Liver (tissue), 9 donors: ENCODE data around the gene MRPL44. TPM values are rescaled to one million over a fixed set of nuclear protein-coding genes. Genes with fewer than 3 reads are reported as not detected.

Source experiments
- DNase-seq: peaks from one replicate; pipeline ENCODE4 v3.0.0-alpha.2; 2017; ENCODE audit warnings: low spot score
- H3K27ac ChIP-seq, 2 donors: one replicate each; pipeline ENCODE4 v1.7.0; 2013; ENCODE audit warnings: inconsistent platforms in 2 of 2, low read length in 2 of 2, control low read depth in 1 of 2, low read depth in 1 of 2, mild to moderate bottlenecking in 1 of 2
- H3K27me3 ChIP-seq, 4 donors: one replicate each; pipeline versions ENCODE4 v1.6.1 to v1.7.0; 2013; ENCODE audit warnings: low read length in 3 of 4, inconsistent platforms in 1 of 4, mild to moderate bottlenecking in 1 of 4, moderate library complexity in 1 of 4; ENCODE audit not compliant: control insufficient read depth in 4 of 4, insufficient read depth in 4 of 4
- H3K36me3 ChIP-seq, 4 donors: one replicate each; pipeline versions ENCODE4 v1.6.1 to v1.7.0; 2013; ENCODE audit warnings: low read length in 3 of 4, mild to moderate bottlenecking in 3 of 4, low read depth in 1 of 4, moderate library complexity in 1 of 4; ENCODE audit not compliant: control insufficient read depth in 4 of 4, insufficient read depth in 3 of 4
- H3K4me1 ChIP-seq, 4 donors: one replicate each; pipeline versions ENCODE4 v1.6.1 to v1.7.0; 2013; ENCODE audit warnings: low read length in 3 of 4, mild to moderate bottlenecking in 3 of 4, moderate library complexity in 1 of 4; ENCODE audit not compliant: control insufficient read depth in 4 of 4, insufficient read depth in 4 of 4
- H3K4me3 ChIP-seq, 3 donors: one replicate each; pipeline versions ENCODE4 v1.6.1 to v1.7.0; 2013; ENCODE audit warnings: low read length in 3 of 3, control low read depth in 1 of 3, low read depth in 1 of 3, mild to moderate bottlenecking in 1 of 3
- H3K9ac ChIP-seq, 2 donors: one replicate each; pipeline ENCODE4 v1.7.0; 2013; ENCODE audit warnings: low read length in 2 of 2, mild to moderate bottlenecking in 2 of 2, moderate library complexity in 2 of 2, control low read depth in 1 of 2, low read depth in 1 of 2
- H3K9me3 ChIP-seq, 4 donors: one replicate each; pipeline versions ENCODE4 v1.6.1 to v1.7.0; 2013; ENCODE audit warnings: low read length in 3 of 4; ENCODE audit not compliant: control insufficient read depth in 4 of 4
- EGR1 ChIP-seq, 2 donors: IDR thresholded peaks; 2 replicates each; pipeline ENCODE4 v1.6.1; 2016 to 2018; ENCODE audit warnings: antibody characterized with exemption in 2 of 2, low read depth in 2 of 2
- FOXA1 ChIP-seq: IDR thresholded peaks from 2 replicates; pipeline ENCODE4 v1.6.1; 2016; ENCODE audit warnings: antibody characterized with exemption
- GABPA ChIP-seq, 2 donors: IDR thresholded peaks in 1 of 2; conservative IDR thresholded peaks in 1 of 2; 2 replicates each; pipeline ENCODE4 v1.6.1; 2016; ENCODE audit warnings: antibody characterized with exemption in 2 of 2, mild to moderate bottlenecking in 1 of 2, moderate library complexity in 1 of 2
- HNF4A ChIP-seq, 2 donors: conservative IDR thresholded peaks; 2 replicates each; pipeline ENCODE4 v1.6.1; 2016; ENCODE audit warnings: antibody characterized with exemption in 2 of 2, mild to moderate bottlenecking in 2 of 2
- JUND ChIP-seq, 2 donors: IDR thresholded peaks; 2 replicates each; pipeline ENCODE4 v1.6.1; 2016; ENCODE audit warnings: antibody characterized with exemption in 2 of 2
- NR2F2 ChIP-seq: IDR thresholded peaks from 2 replicates; pipeline ENCODE4 v1.6.1; 2016; ENCODE audit warnings: antibody characterized with exemption
- RAD21 ChIP-seq, 2 donors: IDR thresholded peaks; 2 replicates each; pipeline ENCODE4 v1.6.1; 2016; ENCODE audit warnings: antibody characterized with exemption in 2 of 2, mild to moderate bottlenecking in 2 of 2
- RXRA ChIP-seq, 2 donors: IDR thresholded peaks; 2 replicates each; pipeline ENCODE4 v1.6.1; 2017 to 2018; ENCODE audit warnings: antibody characterized with exemption in 2 of 2, mild to moderate bottlenecking in 1 of 2
- SP1 ChIP-seq: IDR thresholded peaks from 2 replicates; pipeline ENCODE4 v1.6.1; 2018; ENCODE audit warnings: antibody characterized with exemption, mild to moderate bottlenecking
- WGBS: extraction: QIAGEN DNeasy Blood & Tissue Kit; methylation state at CpG from one replicate; pipeline ENCODE4 v1.1.7; 2013; 5-methylcytosine and 5-hydroxymethylcytosine counted together
- polyA plus RNA-seq, 2 donors: library from polyadenylated mRNA; stranded (reverse) in 1 of 2; unstranded in 1 of 2; fragments of 200-250 nt in 1 of 2; fragments of >200 nt in 1 of 2; fragmentation: Nextera tagmentation in 1 of 2; extraction: Ambion mirVana in 1 of 2; gene quantifications; one replicate each; pipeline versions ENCODE4 v1.2.1 to v1.2.3, GENCODE V29; 2013 to 2015
- total RNA-seq, 2 donors: library from RNA; depleted of rRNA; stranded (reverse); fragments of >200 nt; gene quantifications; one replicate each; pipeline ENCODE4 v1.2.3, GENCODE V29; 2014
- TF ChIP-seq, protein P1 (sequence below): fragments of 150-350 bp; IDR thresholded peaks from 2 replicates; pipeline ENCODE4 v1.5.1; 2017; ENCODE audit warnings: improper control_type of control experiment, low read depth, low read length; ENCODE audit not compliant: missing input control
- TF ChIP-seq, protein P2 (sequence below): IDR thresholded peaks from 2 replicates; pipeline ENCODE4 v1.6.1; 2016; ENCODE audit warnings: antibody characterized with exemption
- TF ChIP-seq, protein P3 (sequence below): IDR thresholded peaks from 2 replicates; pipeline ENCODE4 v1.6.1; 2016; ENCODE audit warnings: antibody characterized with exemption
- TF ChIP-seq, protein P4 (sequence below): IDR thresholded peaks from 2 replicates; pipeline ENCODE4 v1.6.1; 2016; ENCODE audit warnings: antibody characterized with exemption, mild to moderate bottlenecking
- donor health status: healthy.
- donor health status: healthy.
- donor health status: healthy.
- donor health status: healthy.
- donor health status: healthy.

The MRPL44 gene
- total and polyA plus RNA-seq, 4 donors: 19.0 to 27.8 (median 23.8) TPM

DNA sequence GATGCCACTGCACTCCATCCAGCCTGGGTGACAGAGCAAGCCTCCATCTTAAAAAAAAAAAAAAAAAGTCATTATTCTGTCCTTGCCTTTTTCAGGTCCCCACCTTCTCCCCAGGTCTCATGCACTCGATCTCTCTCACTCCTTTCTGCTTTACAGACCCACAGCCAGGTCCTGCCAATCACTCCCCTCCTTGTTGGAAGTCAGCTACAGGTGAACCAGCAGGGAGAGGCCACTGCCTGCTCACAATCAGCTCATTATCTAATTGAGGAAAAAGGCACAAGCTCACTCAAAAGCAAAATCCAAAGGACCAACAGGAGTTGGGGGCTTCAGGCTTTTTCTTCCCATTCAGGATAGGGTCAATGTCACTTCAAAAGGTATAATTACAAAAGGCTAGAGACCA is 14.1 kb upstream of the MRPL44 start (continued):
- no peak for TF ChIP-seq SP1
- TF ChIP-seq EGR1 (IDR thresholded peaks at IDR 0.05; ENCODE audit: low read depth in 2 of 2): no peak

DNA sequence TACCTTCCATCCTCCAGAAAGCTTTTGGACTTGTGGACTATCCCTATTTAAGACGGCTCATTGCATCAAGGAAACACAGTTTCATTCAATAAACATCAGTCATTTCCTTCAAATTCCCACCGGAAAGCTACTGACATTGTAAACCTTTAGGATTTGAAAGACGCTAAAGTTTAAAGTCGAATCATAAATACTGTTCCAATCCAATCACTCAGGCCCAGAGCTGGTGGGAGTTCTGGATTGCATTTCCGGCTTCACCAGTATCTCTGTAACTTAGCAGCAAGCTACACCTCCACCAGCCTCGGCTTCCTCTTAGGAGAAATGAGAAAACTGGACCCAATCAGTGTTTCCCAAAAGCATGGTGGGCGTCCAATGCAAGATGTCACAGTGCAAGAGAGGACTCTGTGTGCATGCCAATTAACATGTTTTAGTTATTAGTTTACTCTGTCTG is 13.7 kb upstream of the MRPL44 start:
- H3K27me3 ChIP-seq: no peaks in the 10 kb centered on the region
- no peak for DNase-seq
- H3K4me1 ChIP-seq: peaks cover 3 to 19% (median 9%) of the 10 kb centered on the region in 4 donors
- TF ChIP-seq, protein P1, sequence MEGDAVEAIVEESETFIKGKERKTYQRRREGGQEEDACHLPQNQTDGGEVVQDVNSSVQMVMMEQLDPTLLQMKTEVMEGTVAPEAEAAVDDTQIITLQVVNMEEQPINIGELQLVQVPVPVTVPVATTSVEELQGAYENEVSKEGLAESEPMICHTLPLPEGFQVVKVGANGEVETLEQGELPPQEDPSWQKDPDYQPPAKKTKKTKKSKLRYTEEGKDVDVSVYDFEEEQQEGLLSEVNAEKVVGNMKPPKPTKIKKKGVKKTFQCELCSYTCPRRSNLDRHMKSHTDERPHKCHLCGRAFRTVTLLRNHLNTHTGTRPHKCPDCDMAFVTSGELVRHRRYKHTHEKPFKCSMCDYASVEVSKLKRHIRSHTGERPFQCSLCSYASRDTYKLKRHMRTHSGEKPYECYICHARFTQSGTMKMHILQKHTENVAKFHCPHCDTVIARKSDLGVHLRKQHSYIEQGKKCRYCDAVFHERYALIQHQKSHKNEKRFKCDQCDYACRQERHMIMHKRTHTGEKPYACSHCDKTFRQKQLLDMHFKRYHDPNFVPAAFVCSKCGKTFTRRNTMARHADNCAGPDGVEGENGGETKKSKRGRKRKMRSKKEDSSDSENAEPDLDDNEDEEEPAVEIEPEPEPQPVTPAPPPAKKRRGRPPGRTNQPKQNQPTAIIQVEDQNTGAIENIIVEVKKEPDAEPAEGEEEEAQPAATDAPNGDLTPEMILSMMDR: no peak
- no peak for TF ChIP-seq FOXA1
- TF ChIP-seq, protein P2, sequence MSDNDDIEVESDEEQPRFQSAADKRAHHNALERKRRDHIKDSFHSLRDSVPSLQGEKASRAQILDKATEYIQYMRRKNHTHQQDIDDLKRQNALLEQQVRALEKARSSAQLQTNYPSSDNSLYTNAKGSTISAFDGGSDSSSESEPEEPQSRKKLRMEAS: no peak
- TF ChIP-seq SP1: no peak
- no peak for TF ChIP-seq NR2F2
- TF ChIP-seq, protein P3, sequence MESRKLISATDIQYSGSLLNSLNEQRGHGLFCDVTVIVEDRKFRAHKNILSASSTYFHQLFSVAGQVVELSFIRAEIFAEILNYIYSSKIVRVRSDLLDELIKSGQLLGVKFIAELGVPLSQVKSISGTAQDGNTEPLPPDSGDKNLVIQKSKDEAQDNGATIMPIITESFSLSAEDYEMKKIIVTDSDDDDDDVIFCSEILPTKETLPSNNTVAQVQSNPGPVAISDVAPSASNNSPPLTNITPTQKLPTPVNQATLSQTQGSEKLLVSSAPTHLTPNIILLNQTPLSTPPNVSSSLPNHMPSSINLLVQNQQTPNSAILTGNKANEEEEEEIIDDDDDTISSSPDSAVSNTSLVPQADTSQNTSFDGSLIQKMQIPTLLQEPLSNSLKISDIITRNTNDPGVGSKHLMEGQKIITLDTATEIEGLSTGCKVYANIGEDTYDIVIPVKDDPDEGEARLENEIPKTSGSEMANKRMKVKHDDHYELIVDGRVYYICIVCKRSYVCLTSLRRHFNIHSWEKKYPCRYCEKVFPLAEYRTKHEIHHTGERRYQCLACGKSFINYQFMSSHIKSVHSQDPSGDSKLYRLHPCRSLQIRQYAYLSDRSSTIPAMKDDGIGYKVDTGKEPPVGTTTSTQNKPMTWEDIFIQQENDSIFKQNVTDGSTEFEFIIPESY: no peak
- TF ChIP-seq JUND (IDR thresholded peaks at IDR 0.05): no peak
- peak overlapping the region; percentile 80 to 88 for H3K9ac ChIP-seq
- peak overlapping the region in 2 of 3 donors; percentile 91 to 95 for H3K4me3 ChIP-seq
- no peaks in the 10 kb centered on the region for H3K9me3 ChIP-seq
- H3K27ac ChIP-seq: no peak overlapping the region
- H3K36me3 ChIP-seq: no peaks in the 10 kb centered on the region
- WGBS: 46% methylated on average over 7 of the region's 7 CpGs

DNA sequence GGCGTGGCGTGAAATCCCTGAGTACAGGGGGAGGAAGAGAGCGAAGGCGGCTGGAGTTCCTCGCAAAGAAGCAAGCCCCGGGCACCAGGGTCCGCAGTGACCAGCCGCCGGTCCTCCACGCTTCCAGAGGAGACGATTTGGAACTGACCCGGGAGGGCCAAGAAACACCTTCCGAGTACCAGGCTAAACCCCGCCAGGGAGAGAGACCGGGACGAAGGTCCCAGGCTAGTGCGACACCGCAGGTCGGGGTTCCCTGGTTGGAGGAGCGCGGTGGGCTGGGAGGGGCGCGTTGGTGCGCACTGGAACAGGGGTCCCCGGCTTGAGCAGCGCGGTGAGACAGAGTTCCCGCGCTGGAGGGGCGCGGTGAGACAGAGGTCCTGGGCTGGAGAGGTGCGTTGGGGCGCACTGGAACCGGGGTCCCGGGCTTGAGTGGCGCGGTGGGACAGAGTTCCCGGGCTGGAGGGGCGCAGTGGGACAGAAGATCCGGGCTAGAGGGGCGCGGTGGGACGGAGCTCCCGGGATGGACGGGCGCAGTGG is 13.0 kb upstream of the MRPL44 start:
- H3K27me3 ChIP-seq: no peaks in the 10 kb centered on the region
- H3K9ac ChIP-seq: peak overlapping the region; percentile 80 to 88
- peak; percentile 55 for DNase-seq
- H3K9me3 ChIP-seq: no peaks in the 10 kb centered on the region
- TF ChIP-seq HNF4A (conservative IDR thresholded peaks at IDR 0.05) (no peak), RAD21 (IDR thresholded peaks at IDR 0.05) (peak in 1 of 2 donors; percentile 32), RXRA (IDR thresholded peaks at IDR 0.05) (no peak), FOXA1 (no peak), GABPA (IDR thresholded peaks at IDR 0.05 in 1 of 2, conservative IDR thresholded peaks at IDR 0.05 in 1 of 2) (no peak), NR2F2 (no peak)
- TF ChIP-seq, protein P2: no peak
- TF ChIP-seq, protein P4, sequence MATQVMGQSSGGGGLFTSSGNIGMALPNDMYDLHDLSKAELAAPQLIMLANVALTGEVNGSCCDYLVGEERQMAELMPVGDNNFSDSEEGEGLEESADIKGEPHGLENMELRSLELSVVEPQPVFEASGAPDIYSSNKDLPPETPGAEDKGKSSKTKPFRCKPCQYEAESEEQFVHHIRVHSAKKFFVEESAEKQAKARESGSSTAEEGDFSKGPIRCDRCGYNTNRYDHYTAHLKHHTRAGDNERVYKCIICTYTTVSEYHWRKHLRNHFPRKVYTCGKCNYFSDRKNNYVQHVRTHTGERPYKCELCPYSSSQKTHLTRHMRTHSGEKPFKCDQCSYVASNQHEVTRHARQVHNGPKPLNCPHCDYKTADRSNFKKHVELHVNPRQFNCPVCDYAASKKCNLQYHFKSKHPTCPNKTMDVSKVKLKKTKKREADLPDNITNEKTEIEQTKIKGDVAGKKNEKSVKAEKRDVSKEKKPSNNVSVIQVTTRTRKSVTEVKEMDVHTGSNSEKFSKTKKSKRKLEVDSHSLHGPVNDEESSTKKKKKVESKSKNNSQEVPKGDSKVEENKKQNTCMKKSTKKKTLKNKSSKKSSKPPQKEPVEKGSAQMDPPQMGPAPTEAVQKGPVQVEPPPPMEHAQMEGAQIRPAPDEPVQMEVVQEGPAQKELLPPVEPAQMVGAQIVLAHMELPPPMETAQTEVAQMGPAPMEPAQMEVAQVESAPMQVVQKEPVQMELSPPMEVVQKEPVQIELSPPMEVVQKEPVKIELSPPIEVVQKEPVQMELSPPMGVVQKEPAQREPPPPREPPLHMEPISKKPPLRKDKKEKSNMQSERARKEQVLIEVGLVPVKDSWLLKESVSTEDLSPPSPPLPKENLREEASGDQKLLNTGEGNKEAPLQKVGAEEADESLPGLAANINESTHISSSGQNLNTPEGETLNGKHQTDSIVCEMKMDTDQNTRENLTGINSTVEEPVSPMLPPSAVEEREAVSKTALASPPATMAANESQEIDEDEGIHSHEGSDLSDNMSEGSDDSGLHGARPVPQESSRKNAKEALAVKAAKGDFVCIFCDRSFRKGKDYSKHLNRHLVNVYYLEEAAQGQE: peak; percentile 36
- peak overlapping the region; percentile 85 to 95 (median 91) for H3K4me3 ChIP-seq
- H3K36me3 ChIP-seq: no peaks in the 10 kb centered on the region
- H3K4me1 ChIP-seq: peaks cover under 1 to 19% (median 9%) of the 10 kb centered on the region in 4 donors
- peak overlapping the region; percentile 83 to 92 for H3K27ac ChIP-seq
- 2% methylated on average over 46 of the region's 46 CpGs for WGBS
